GM21447 (cell line): ENCODE data around the gene PDE2A.

Experiments used
- ATAC-seq: cut with Tn5 transposase; IDR thresholded peaks from one replicate; pipeline ENCODE4 v1.9.1; 2021; ENCODE audit not compliant: unreplicated experiment

The PDE2A gene

DNA sequence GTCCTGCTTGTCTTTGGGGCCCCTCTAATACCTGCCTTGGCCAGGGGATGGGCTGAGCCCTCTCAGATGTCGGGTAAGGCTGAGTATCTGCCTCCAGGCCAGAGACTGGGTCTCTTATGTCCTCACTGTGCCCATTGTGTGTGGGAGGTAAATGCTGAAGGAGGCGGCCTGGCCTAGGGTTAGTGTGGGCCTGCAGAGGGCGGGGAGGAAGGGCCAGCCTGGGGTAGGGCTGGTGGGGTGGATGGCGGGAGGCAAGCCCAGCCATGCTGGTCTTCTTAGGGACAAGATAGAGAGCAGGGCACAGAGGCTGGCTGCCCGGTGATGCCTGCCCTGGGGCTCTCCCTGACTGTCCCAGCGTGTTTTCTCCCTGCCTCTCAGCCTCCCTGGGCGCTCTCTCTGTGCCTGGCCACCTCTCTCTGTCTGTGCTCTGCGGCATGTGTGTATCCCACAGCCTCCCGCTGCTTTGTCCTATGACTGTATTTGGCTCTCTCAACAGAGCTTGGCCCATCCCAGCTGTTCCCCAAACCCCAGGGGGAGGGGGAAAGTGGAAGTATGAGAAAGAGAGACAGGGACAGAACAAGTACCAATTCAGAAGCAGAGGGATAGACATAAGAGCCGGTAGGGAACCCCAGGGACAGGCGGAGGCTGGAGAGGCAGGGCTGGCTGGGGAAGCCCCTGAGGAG, 57.0 kb downstream of the PDE2A start:
- no peak for ATAC-seq

DNA sequence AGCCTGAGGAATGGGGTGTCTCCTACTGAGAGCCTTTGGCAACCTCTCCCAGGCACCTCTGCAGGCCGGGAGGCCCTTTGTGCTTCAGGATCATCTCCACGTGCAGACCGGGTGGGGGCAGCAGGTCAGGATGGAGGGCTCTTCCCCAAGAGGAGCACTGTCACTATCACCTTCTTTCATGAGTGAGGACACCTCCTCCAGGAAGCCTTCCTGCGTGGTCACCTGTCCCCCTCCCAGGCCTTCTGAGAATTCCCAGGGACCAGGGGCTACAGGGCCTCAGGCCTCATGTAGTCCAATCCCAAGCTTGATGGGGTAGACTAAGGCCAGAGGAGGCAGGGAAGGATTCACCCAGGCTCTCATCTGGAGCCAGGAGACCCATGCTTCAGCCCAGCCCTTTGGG, 57.6 kb downstream of the PDE2A start:
- ATAC-seq, result no peak

DNA sequence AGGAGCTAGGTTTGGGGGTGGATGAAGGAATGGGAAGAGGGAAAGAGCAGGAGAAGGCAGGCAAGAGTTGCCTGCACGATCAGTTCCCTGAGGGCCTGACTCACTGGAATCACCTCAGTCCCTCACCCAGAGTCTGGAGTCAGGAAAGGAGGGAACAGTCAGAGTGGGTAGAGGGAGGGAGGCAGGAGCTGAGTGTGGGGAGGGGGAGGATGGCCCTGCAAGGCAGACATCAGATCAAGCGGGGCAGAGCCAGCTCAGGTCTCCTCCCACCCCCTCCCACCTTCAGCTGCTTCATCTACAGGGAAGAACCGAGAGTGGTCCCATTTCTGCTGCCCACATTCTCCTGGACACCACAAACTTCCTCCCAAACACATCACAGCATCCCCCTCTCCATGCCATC, 58.9 kb downstream of the PDE2A start:
- ATAC-seq, result no peak

- ATAC-seq, result no peak
These were observed 59.8 kb downstream of the PDE2A start for GRCh38 chr11:72614381-72614780.

DNA sequence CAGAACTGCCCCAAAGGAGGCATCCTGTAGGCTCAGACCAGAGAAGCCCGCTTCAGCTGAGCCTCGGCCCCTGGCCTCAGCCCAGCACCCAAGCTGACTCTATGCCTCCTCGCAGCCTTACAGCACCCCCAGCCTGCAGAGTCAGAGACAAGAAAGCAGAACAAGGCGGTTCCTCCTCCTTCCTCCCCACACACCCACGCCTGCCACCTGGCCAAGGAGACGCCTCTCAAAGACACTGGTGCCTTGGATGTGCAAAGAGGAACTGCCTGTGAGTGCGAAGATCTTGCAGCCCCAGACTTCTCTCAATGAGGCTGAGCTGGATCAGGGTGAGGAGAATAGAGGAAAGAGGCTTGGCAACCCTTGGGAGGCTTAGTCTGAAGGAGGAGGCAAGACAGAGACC, 60.2 kb downstream of the PDE2A start:
- no peak for ATAC-seq

DNA sequence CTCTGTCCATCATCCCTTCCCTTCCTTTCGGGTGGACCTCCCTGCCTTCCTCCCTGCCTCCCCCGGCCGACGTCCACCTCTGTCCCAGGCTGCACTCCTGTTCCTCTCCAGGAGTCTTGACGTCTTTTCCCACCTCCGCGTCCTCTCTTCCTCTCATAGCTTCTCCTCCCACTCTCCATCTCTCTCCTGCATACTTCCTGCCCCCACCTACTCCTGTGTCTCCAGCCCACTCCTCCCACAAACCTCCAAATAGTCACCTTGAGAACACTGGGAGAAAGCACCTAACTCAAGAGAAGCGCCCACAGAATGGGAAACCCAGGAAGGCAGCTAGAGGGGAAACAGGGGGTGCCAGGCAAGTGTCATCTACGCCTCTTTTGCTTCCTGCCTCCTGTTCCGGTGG, 60.8 kb downstream of the PDE2A start:
- no peak for ATAC-seq

DNA sequence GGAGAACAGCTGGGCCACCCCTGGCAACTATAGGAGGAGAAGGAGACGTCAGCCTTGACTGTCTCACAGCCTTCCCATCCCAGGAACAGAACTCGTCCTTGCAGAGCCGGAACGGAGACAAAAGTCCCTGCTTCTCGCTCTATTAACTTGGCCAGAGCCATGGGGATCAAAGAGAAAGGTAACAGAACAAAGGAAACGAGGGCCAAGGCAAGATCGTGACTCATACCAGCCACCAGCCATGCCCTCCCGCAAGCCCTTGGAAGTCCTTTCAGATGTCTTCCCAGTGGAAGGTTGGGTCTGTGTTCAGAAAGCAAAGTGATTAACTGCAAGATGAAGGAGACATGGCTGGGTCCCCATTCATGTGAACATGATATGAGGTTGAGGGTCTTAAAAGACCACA, 64.7 kb downstream of the PDE2A start:
- ATAC-seq, result no peak

DNA sequence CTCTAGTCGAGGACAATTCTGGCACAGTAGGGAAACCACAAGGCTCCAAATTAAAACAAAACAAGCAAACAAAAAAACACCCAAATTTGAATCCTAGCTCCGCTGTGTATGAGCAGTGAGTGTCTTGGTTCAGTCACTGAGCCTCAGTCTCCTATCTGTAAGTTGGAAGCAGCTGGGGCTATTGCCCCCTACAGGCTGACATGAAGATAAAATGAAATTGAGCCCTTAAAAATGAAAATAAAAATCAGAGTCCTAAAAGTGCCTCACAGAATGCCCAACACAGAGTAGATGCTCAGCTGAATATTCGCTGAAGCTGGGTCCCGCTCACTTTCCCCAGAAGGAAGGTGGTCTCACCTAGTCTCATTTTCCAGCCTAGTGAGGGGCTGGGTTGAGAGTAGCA, 65.2 kb downstream of the PDE2A start:
- ATAC-seq, result no peak

- ATAC-seq, result no peak
These were observed 66.7 kb downstream of the PDE2A start for GRCh38 chr11:72607496-72607895.

DNA sequence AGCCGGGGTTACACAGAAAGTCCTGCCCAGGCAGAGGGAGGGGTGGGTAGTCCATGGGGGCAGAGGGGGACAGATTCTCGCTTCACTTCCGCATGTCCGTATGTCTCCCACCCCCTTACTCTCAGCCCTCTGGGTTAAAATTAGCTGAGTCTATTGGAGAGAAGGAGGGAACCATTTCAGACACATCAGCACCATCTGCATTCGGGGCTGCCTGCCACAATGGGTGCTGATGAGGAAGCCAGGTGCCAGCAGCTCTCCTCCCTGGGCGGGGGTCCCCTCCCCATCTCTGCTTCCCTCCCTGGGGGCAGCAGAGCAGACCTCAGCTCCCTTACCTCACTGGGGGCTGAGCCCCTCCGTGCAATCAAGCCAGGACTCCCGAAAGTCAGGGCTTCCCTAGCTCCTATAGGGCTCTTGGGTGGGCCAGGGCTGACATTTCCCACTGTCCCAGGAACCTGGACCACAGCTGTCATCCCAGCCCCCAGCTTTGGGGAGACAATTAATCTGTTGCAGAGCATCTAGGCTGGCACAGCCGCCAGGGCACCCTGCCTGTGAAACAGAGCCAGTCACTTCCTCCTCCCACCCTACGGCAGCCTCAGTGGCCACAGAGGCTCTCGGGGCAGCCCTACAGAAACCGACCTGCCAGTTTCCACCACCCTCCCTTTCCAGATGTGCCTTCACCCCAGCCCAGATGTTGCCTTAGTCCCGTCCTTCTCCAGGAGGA, 67.3 kb downstream of the PDE2A start:
- ATAC-seq, result no peak

- ATAC-seq, result no peak
These were observed 68.1 kb downstream of the PDE2A start for GRCh38 chr11:72605973-72606747.

DNA sequence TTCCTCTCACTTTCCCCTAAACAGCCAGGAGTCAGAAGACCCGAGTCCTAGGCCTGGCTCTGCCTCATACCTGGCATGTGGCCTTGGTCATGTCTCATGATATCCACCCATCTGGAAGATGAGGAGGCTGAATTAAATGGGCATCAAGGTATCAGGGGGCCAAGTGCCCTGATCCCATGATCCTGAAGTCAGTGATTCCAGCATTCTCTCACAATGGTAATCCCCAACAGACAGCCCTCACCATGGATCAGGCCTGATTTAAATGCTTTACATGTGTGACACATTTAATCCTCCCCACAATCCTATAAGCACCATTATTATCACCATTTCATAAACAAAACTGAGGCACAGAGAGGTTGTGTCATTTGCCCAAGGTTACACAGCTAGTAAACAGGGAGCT, 70.0 kb downstream of the PDE2A start:
- ATAC-seq, result no peak

DNA sequence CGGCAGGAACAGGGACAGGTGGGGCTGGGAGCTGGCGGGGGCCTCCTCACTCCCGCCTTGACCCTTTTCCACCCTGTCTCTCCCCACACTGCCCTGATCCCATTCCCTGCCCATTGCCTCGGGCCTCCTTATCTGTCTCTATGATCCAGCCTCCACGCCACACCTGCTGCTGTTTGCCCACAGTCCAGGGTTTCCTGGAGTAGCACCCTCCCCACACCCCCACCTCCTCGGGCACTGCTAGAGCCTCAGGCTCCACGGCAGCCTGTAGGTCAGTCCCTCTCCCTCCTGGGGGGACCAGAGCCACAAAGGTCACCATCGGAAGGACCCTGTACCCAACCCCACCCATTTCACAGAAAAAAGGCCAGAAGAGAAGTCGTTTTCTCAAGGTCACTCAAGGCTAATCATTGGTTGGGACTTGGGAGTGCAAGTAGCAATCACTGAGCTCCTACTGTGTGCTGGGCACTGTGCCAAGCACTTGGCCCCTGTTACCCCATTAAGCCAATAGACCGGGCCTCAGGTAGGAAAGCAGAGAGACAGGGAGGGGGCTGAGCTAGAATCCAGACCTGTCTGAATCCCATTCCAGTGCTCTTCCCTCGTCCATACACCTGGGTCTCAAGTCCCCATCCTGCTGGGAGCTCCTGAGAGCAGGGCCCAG, 71.8 kb downstream of the PDE2A start:
- ATAC-seq, result no peak

DNA sequence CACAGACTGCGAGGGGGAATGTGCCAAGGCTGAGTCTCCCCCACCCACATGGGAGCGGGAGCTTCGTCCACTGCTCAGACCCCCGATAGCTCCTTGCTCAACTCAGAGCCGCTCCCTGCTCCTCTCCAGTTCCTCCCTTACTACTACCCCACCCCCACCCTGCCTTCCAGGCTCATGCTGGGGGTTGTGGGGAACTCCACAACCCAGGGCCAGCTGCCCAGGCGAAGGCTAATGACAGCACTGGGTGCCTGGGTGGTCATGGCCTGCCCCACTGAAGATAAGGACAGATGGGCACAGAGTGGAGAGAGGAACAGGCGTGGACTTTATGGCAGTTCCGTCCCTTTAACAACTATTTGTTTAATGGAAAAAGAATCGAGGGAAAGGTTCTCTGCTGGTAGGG, 73.7 kb downstream of the PDE2A start:
- no peak for ATAC-seq

- no peak for ATAC-seq
These were observed 74.7 kb downstream of the PDE2A start for GRCh38 chr11:72599325-72600117.

DNA sequence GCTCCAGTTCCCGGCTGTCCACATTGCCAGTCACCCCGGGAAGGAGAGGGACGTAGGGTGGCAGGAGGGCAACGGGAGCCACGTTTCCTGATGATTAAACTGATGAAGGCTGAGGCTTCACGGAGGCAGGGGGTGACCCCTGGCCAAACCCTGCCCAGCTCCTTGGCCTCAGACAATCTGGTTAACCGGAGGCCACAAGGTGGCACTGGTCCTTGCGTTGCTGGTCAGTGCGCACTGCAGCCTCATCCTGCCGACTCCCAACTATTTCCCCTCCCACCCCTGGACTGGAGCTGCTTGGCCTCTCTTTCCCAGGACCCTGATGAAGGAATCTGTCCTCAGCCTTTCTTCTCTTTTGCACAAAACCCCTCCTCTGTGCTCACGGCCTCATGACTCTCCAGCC, 75.3 kb downstream of the PDE2A start:
- ATAC-seq, result no peak

DNA sequence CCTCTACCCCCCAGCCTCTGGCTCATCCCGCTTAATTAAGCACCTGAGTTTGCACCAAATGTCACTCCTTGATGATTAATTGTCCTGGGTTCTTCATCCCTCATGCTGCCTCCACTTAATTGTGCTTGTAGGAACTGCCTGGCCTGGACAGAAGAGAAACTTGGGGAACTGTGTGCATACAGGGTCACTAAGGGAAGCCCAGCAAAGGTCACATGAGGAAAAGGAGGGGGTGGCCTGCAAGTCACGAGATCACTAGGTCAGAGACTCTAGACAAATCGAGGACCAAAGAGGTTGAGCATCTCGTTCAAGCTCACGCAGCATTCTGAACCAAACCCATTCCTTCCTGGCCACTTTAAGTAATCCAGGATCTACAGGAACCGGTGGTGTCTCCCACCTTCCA, 75.8 kb downstream of the PDE2A start:
- ATAC-seq, result no peak

DNA sequence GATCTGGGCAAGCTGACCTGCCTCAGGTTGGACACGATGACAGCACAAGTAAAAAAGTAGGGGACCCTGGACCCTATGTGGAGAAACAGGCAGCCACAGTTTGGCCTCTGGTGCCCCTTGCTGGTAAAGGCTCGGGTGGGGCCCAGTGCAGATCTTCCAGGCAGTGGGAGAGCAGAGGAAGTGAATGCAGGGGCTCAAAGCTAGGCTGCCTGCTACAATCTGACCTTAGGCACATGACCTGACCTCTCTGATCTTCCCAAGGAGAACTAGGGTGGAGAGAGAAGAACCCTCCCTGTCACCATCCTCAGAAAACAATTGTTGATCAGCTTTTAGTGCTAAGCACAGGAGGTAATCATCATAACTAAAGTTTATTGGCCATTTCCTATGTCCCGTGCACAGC, 76.5 kb downstream of the PDE2A start:
- no peak for ATAC-seq

- ATAC-seq, result no peak
These were observed 78.9 kb downstream of the PDE2A start for GRCh38 chr11:72595292-72595684.

DNA sequence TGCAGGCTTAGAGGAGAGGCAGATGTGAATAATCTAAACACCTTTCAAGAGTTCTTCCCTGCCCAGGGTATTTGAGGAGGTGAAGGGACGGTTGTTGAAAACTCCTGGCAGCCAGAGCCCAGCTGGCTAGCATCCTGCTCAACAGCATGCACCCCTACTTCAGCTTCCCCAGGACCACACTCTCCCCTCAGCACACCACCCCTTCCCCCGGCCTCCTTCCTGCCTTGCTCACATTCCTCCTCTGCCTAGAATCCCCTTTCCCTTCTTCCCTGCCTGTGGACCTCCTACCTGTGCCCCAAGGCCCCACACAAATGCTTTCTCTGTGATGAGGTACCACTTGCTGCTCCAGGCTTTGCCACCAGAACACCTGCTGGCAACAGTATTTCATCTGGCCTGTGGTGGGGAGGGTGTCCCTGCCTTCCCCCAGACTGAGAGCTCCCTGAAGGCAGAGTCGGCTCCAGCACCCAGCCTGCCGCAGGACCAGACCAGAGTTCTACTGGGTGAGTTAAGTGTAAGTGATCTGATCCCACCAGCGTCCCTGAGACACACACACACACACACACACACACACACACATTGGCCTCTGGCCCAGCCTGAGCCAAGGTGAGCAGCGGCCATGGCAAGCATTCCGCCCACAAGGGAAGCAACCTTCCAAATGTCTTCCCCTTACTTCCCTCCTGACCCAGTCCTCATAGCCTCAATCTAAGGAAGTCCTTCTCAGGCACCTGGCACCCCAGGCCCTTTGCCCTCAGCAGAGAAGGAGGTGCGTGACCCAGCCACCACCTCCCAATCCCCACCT, 79.5 kb downstream of the PDE2A start:
- no peak for ATAC-seq
